ENCODE data around the gene ARVCF.

The ARVCF gene

GRCh38 chr22:19977296-19978243 is 39.1 kb downstream of the ARVCF start:
- no peaks in the 10 kb centered on the region for H3K9me2 ChIP-seq (ENCODE audit: low read depth, low read length)
- H3K27me3 ChIP-seq (ENCODE audit: insufficient read depth, low read length) = peaks cover 3% of the 10 kb centered on the region; the same call in 1 of the 2 replicates
- no peak overlapping the region for H3K4me3 ChIP-seq (ENCODE audit: low read depth, low read length, poor library complexity, severe bottlenecking)
- H3K4me1 ChIP-seq (ENCODE audit: insufficient read depth, low read length, severe bottlenecking) = peaks cover 13% of the 10 kb centered on the region
- H3F3A ChIP-seq (ENCODE audit: insufficient read depth, low read length) = no peaks in the 10 kb centered on the region
- H3K4me2 ChIP-seq (ENCODE audit: low read length) = no peak overlapping the region
- H3K27ac ChIP-seq (ENCODE audit: low read depth, low read length, poor library complexity, severe bottlenecking) = no peak overlapping the region
- no peaks in the 10 kb centered on the region for H3K9me3 ChIP-seq (ENCODE audit: low read length)
- TF ChIP-seq EZH2 (IDR thresholded peaks at IDR 0.05; ENCODE audit: borderline replicate concordance, low read length) = no peak
- TF ChIP-seq CTCF (IDR thresholded peaks at IDR 0.05; ENCODE audit: low read length) = no peak
- H4K20me1 ChIP-seq (ENCODE audit: insufficient read depth, low read length) = no peaks in the 10 kb centered on the region
- no peak overlapping the region for H3K9ac ChIP-seq (ENCODE audit: low read length)
- H3K36me3 ChIP-seq (ENCODE audit: insufficient read depth, low read length) = no peaks in the 10 kb centered on the region
- no peak overlapping the region for H2AFZ ChIP-seq (ENCODE audit: low read length)
- no peaks in the 10 kb centered on the region for H3K79me2 ChIP-seq (ENCODE audit: insufficient read depth, low read length)

GRCh38 chr22:19976671-19977070 is 40.0 kb downstream of the ARVCF start:
- Histone ChIP-seq H3K27ac (ENCODE audit: low read depth, low read length, poor library complexity, severe bottlenecking) (no peak overlapping the region), H3K4me2 (ENCODE audit: low read length) (no peak overlapping the region), H3K4me1 (ENCODE audit: insufficient read depth, low read length, severe bottlenecking) (peaks cover 13% of the 10 kb centered on the region), H3F3A (ENCODE audit: insufficient read depth, low read length) (no peaks in the 10 kb centered on the region), H4K20me1 (ENCODE audit: insufficient read depth, low read length) (no peaks in the 10 kb centered on the region), H3K27me3 (ENCODE audit: insufficient read depth, low read length) (peaks cover 3% of the 10 kb centered on the region; the same call in 1 of the 2 replicates), H3K4me3 (ENCODE audit: low read depth, low read length, poor library complexity, severe bottlenecking) (no peak overlapping the region), H2AFZ (ENCODE audit: low read length) (no peak overlapping the region), H3K9me3 (ENCODE audit: low read length) (no peaks in the 10 kb centered on the region), H3K36me3 (ENCODE audit: insufficient read depth, low read length) (no peaks in the 10 kb centered on the region), H3K9ac (ENCODE audit: low read length) (no peak overlapping the region), H3K79me2 (ENCODE audit: insufficient read depth, low read length) (no peaks in the 10 kb centered on the region), H3K9me2 (ENCODE audit: low read depth, low read length) (no peaks in the 10 kb centered on the region)
- TF ChIP-seq EZH2 (IDR thresholded peaks at IDR 0.05; ENCODE audit: borderline replicate concordance, low read length) (no peak), CTCF (IDR thresholded peaks at IDR 0.05; ENCODE audit: low read length) (no peak)

GRCh38 chr22:19975707-19976035 is 41.0 kb downstream of the ARVCF start:
- H3K9ac ChIP-seq (ENCODE audit: low read length) = no peak overlapping the region
- no peaks in the 10 kb centered on the region for H3K79me2 ChIP-seq (ENCODE audit: insufficient read depth, low read length)
- no peaks in the 10 kb centered on the region for H3K9me2 ChIP-seq (ENCODE audit: low read depth, low read length)
- H3F3A ChIP-seq (ENCODE audit: insufficient read depth, low read length) = no peaks in the 10 kb centered on the region
- peaks cover 13% of the 10 kb centered on the region for H3K4me1 ChIP-seq (ENCODE audit: insufficient read depth, low read length, severe bottlenecking)
- no peaks in the 10 kb centered on the region for H3K9me3 ChIP-seq (ENCODE audit: low read length)
- H2AFZ ChIP-seq (ENCODE audit: low read length) = no peak overlapping the region
- H3K36me3 ChIP-seq (ENCODE audit: insufficient read depth, low read length) = no peaks in the 10 kb centered on the region
- peaks cover 3% of the 10 kb centered on the region; the same call in 1 of the 2 replicates for H3K27me3 ChIP-seq (ENCODE audit: insufficient read depth, low read length)
- H3K4me2 ChIP-seq (ENCODE audit: low read length) = no peak overlapping the region
- no peak overlapping the region for H3K27ac ChIP-seq (ENCODE audit: low read depth, low read length, poor library complexity, severe bottlenecking)
- no peak overlapping the region for H3K4me3 ChIP-seq (ENCODE audit: low read depth, low read length, poor library complexity, severe bottlenecking)
- TF ChIP-seq EZH2 (IDR thresholded peaks at IDR 0.05; ENCODE audit: borderline replicate concordance, low read length) = no peak
- H4K20me1 ChIP-seq (ENCODE audit: insufficient read depth, low read length) = no peaks in the 10 kb centered on the region

Data from OCI-LY1 (cell line).